Measurements from ENCODE around the gene COLGALT1. TPM values are rescaled to one million over a fixed set of nuclear protein-coding genes. Genes with fewer than 3 reads are reported as not detected.

COLGALT1 gene
- total and polyA plus RNA-seq, 9 of the 15 experiments (the other 6 are each of a cell fraction or from before 2014, with no cell fraction given), result 4.9 to 119 (median 82.6) TPM

- TF ChIP-seq SPI1 (IDR thresholded peaks at IDR 0.05; ENCODE audit: borderline replicate concordance, low read depth, low read length), result peak; percentile 91
- peak; percentile 56; the same call in 1 of the 2 replicates for TF ChIP-seq GATAD2A (IDR thresholded peaks at IDR 0.05)
- TF ChIP-seq JUN (IDR thresholded peaks at IDR 0.05; ENCODE audit: borderline replicate concordance, low read depth, low read length), result no peak
- TF ChIP-seq JUN (CRISPR knock-in tag; IDR thresholded peaks at IDR 0.05; ENCODE audit: borderline replicate concordance), result no peak
- no peak for TF ChIP-seq ZFP30 (CRISPR knock-in tag; IDR thresholded peaks at IDR 0.05; ENCODE audit: borderline replicate concordance)
- TF ChIP-seq E2F8 (IDR thresholded peaks at IDR 0.05; ENCODE audit: low read depth, partially characterized antibody), result peak; percentile 33
- no peak for TF ChIP-seq ZEB2 (IDR thresholded peaks at IDR 0.05)
- TF ChIP-seq HNRNPK (IDR thresholded peaks at IDR 0.05; ENCODE audit: low read depth, low read length, poor library complexity, severe bottlenecking), result no peak
- no peak for TF ChIP-seq NFATC3 (IDR thresholded peaks at IDR 0.05)
- no peak for TF ChIP-seq GTF2F1 (IDR thresholded peaks at IDR 0.05; ENCODE audit: low read depth, low read length)
- no peak for TF ChIP-seq ZNF589 (CRISPR knock-in tag; IDR thresholded peaks at IDR 0.05; ENCODE audit: low read depth)
- TF ChIP-seq ZNF282 (CRISPR knock-in tag; IDR thresholded peaks at IDR 0.05), result no peak
- no peak for TF ChIP-seq ZBTB11 (CRISPR knock-in tag; IDR thresholded peaks at IDR 0.05)
- no peak for TF ChIP-seq CBX2 (IDR thresholded peaks at IDR 0.05; ENCODE audit: insufficient read depth, low read length, poor library complexity, severe bottlenecking)
- TF ChIP-seq ZNF253 (CRISPR knock-in tag; conservative IDR thresholded peaks at IDR 0.05), result no peak
- TF ChIP-seq RB1 (IDR thresholded peaks at IDR 0.05; ENCODE audit: low read depth), result 0 out of 2 replicates have a peak, but pooled peaks have one; percentile 8
- 0 out of 2 replicates have a peak, but pooled peaks have one; percentile 0 for TF ChIP-seq ETV5 (CRISPR knock-in tag; IDR thresholded peaks at IDR 0.05; ENCODE audit: low read depth)
- peak; percentile 60; the same call in 1 of the 2 replicates for TF ChIP-seq E2F4 (CRISPR knock-in tag; IDR thresholded peaks at IDR 0.05; ENCODE audit: low read depth)
- TF ChIP-seq ZNF561 (CRISPR knock-in tag; conservative IDR thresholded peaks at IDR 0.05), result no peak
- peak; percentile 85 for TF ChIP-seq CHD1 (IDR thresholded peaks at IDR 0.05; ENCODE audit: low read length)
- peak; percentile 50 for TF ChIP-seq SUPT5H (IDR thresholded peaks at IDR 0.05)
Measured at GRCh38 chr19:17555929-17556813, 722 bp downstream of the COLGALT1 start (continued).

Measured in K562 (cell line).